Immature natural killer cell (primary cell): ENCODE measurements around the gene APBA2. TPM values are rescaled to one million over a fixed set of nuclear protein-coding genes. Genes with fewer than 3 reads are reported as not detected.
A peak's percentile ranks its signal among the peaks of the same experiment; 100 is the strongest.
"Not testable (repeated sequence)": the region's sequence is repeated elsewhere in the genome, so short reads cannot be mapped to it uniquely, and the experiment has no call there.

Experiments
- DNase-seq, 3 donors: peaks; one replicate each; pipeline ENCODE4 v3.0.0; 2022; ENCODE audit warnings: mixed read lengths in 1 of 3
- H3K27ac Mint-ChIP-seq, 6 donors: one replicate each; pipeline ENCODE4 v1.8.0; 2020; ENCODE audit warnings: mixed read lengths in 6 of 6, mild to moderate bottlenecking in 5 of 6, inconsistent platforms in 4 of 6, moderate library complexity in 3 of 6
- H3K27me3 Mint-ChIP-seq, 3 donors: one replicate each; pipeline ENCODE4 v1.8.0; 2020 to 2021; ENCODE audit warnings: low read depth in 3 of 3, mild to moderate bottlenecking in 3 of 3, mixed read lengths in 3 of 3, moderate library complexity in 3 of 3, inconsistent platforms in 1 of 3
- H3K36me3 Mint-ChIP-seq, 3 donors: one replicate each; pipeline ENCODE4 v1.8.0; 2020; ENCODE audit warnings: mixed read lengths in 3 of 3, inconsistent platforms in 2 of 3, mild to moderate bottlenecking in 2 of 3
- H3K4me1 Mint-ChIP-seq, 2 donors: one replicate each; pipeline ENCODE4 v1.8.0; 2020; ENCODE audit warnings: inconsistent platforms in 2 of 2, mild to moderate bottlenecking in 2 of 2, mixed read lengths in 2 of 2, moderate library complexity in 1 of 2
- H3K4me3 Mint-ChIP-seq, 5 donors: one replicate each; pipeline ENCODE4 v1.8.0; 2020; ENCODE audit warnings: mild to moderate bottlenecking in 5 of 5, mixed read lengths in 5 of 5, inconsistent platforms in 3 of 5, moderate library complexity in 3 of 5
- H3K9me3 Mint-ChIP-seq, 6 donors: one replicate each; pipeline ENCODE4 v1.8.0; 2020; ENCODE audit warnings: mild to moderate bottlenecking in 6 of 6, mixed read lengths in 6 of 6, inconsistent platforms in 4 of 6, moderate library complexity in 3 of 6
- polyA plus RNA-seq, 3 donors: library from polyadenylated mRNA; unstranded; fragments of 300-500 nt; fragmentation: Illumina TruSeq; gene quantifications; one replicate each; pipeline ENCODE4 v1.2.3, GENCODE V29; 2021

Gene APBA2
- polyA plus RNA-seq, 3 donors from 2014 or later: 24.4 to 68.7 (median 25.4) TPM

DNA sequence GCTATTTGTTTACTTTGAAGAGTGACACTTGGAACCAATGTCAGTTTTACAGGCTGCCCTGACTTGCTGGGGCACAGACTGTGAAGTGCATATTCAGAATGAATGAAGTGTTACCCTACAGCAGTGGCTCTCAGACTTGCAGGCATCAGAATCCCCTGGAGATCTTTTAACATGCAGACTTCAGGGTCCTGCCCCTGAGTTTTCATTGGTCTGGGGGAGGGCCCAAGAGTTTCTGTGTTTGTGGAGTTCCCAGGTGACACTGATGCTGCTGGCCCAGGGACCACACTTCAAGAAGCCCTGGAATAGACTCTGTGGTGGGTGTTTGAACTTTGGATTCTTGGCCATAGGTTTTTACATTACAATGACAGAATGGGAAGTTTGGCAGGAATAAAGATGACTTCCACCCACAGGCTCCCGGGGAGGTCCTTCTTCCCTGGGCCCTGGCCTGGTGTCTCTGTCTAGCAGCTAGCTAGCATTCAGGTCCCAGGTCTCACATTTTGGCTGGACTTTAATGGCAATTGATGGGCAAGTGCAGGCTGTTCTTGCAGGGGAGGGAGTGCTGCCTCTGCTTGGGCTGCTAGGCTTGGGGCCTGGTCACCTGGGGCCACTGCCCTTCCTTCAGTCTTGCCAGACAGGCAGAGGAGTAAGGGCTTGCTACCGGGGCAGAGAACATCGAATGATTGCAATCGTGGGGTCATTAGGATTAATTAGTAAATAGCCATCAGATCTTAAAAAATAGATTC lies 149.0 kb downstream of the APBA2 start:
- peaks cover 2 to 4% (median 4%) of the 10 kb centered on the region in 3 donors for H3K27me3 Mint-ChIP-seq
- no peak for DNase-seq
- peaks cover 90 to 93% of the 10 kb centered on the region in 2 donors for H3K4me1 Mint-ChIP-seq
- peak overlapping the region in 1 of 5 donors; percentile 4 for H3K4me3 Mint-ChIP-seq
- peak overlapping the region; percentile 48 to 84 (median 68) for H3K27ac Mint-ChIP-seq
- H3K36me3 Mint-ChIP-seq: peaks cover 3 to 16% (median 4%) of the 10 kb centered on the region in 3 donors
- H3K9me3 Mint-ChIP-seq: peaks cover 0 to 4% (median 2%) of the 10 kb centered on the region in 6 donors

DNA sequence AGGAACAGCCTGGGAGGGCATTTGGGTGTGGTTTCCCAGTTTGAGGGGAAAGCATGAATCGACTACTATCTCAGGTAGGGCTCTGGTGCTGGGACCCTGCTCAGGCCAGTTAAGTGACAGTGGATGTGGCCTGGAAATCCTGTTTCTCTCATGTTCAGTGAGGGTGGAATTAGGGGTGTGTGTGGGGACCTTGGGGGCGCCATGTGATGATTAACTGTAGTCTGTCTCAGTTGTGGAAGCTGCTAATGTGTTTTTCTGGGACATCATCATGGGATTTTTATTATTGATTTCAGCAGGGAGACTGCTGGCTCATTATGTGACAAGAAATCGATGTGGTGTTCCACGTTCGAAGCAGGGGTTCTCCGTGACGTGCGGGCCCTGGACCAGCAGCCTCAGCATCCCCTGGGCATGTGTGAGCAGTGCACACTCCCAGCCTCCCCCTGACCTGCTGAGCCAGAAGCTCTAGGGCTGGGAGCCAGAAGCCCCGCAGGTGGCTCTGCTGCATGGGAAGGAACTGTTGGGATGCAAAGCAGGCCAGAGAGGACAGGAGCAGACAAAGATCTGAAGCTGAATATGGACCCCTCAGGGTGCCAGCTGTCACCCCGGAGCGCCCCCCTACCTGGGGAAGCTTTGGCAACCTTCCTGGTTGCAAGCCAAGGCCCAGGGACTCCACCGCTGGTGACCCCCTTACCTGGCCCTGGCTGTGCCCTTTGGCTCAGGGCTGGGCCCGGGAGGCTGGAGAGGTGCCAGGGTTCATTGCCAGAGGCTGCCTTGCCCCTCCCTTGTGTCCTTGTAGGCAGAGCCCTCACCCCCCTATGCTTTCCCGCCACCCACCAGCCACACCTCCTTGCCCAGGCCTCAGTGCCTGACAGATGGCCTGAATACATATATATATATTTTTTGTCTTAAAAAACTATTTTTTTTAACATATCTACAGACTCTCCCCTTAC lies 149.8 kb downstream of the APBA2 start:
- DNase-seq: no peak
- Mint-ChIP-seq H3K27ac (peak overlapping the region; percentile 48 to 81 (median 68)), H3K9me3 (peaks cover 0 to 4% (median 2%) of the 10 kb centered on the region in 6 donors), H3K4me1 (peaks cover 90 to 94% of the 10 kb centered on the region in 2 donors), H3K4me3 (peak overlapping the region in 2 of 5 donors; percentile 8 to 24), H3K27me3 (peaks cover 2 to 4% (median 4%) of the 10 kb centered on the region in 3 donors), H3K36me3 (peaks cover 3 to 16% (median 4%) of the 10 kb centered on the region in 3 donors)

DNA sequence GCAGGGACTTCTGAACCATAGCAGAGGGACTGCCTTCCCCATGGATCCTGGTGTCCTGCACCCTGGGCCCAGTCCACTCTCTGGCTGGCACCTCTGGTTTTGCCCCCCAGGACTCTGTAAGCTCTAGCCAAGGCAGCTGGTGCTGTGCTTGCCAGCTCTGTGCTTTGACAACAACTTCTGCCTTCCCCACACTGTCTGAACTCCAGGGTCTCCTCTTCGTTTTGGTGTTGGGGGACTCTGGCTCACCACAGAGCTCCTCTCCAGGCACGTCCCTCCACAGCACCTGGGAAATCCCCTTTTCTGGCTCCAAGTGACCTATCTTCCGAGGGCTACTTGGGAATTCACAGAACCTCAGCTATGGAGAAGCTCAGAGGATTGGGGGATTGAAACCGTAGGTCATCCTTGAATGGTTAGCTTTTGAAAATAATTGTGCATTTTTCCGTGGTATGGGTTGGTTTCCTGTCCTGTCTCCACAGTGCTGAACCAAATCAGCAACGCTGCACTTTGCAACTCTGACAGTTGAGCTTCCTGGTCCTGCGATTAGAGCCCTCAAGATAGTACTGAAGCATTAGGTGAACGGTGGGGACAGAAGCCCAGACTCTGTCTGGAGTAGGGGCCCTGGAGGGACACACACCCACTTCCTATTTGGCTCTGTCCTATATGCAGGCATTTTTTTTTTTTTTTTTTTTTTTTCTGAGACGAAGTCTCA lies 152.4 kb downstream of the APBA2 start:
- peak overlapping the region; percentile 73 to 94 (median 90) for H3K27ac Mint-ChIP-seq
- H3K4me1 Mint-ChIP-seq: peaks cover 83 to 86% of the 10 kb centered on the region in 2 donors
- peaks cover 0 to 12% (median 0%) of the 10 kb centered on the region in 3 donors for H3K36me3 Mint-ChIP-seq
- H3K27me3 Mint-ChIP-seq: peaks cover 2 to 6% (median 4%) of the 10 kb centered on the region in 3 donors
- peak overlapping the region; percentile 45 to 79 (median 63) for H3K4me3 Mint-ChIP-seq
- no peaks in the 10 kb centered on the region for H3K9me3 Mint-ChIP-seq
- DNase-seq: peak; percentile 24 to 42 (median 41)

DNA sequence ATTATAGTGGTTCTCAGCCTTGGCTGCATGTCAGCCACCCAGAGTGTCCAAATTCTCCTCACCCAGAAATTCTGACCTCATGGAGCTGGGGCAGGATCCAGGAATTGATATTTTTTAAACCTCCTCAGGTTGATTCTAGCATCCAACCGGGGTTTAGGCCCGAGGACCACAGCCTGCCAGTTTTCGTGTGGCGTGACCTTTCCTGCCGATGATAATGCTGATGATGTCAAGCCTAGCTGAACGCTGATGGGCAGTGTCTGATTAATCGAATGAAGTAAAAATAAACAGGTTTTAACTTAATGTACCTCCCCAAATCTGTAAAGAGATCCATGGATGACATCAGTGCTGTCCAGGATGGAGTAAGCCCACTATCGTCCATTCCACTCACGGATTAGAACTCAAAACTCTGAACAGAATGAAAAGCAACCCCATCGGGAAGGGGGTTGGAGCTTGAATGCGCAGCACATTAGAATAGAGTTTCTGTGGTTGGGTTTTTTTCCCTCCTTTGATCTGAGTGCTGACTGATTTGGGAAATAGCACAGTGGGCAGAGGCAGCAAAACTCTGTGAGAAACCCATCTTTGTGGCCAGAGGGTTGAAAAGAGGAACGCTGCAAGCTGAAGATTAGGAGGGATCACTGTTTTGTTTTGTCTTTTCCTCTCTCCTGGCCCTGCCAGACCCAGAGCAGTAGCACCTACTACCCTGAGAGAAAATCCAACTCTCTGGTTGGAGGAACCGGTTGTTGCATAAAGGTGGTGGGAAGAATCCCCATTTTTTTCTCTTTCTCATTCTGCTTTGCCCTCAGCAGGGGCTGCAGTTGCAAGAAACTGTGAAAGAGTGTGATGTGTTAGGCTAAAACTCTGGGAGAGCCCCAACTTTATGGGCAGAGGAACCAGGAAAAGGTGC lies 153.9 kb downstream of the APBA2 start:
- H3K36me3 Mint-ChIP-seq: peaks cover 0 to 4% (median 0%) of the 10 kb centered on the region in 3 donors

DNA sequence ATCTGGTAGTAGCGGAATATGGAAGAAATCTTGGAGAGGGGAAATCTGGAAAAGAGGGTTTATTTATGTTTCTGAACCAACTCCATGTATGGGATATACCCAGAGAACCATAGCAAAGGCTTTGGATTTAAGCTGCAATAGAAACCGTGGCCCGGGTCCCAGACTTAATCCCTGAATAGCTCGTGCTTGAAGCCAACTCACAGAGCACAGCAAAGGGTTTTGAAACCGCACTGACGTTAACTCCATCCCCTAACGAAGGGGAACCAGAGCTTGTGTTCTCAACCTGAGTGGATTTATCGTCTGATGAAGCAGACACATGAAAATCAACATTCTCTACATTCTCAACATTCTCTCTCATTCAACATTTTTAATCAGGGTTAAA lies 154.6 kb downstream of the APBA2 start:
- peak overlapping the region in 3 of 5 donors; percentile 15 to 63 (median 30) for H3K4me3 Mint-ChIP-seq
- H3K4me1 Mint-ChIP-seq: peaks cover 77 to 86% of the 10 kb centered on the region in 2 donors
- no peaks in the 10 kb centered on the region for H3K9me3 Mint-ChIP-seq
- peak overlapping the region; percentile 77 to 94 (median 86) for H3K27ac Mint-ChIP-seq
- peaks cover 0 to 6% (median 0%) of the 10 kb centered on the region in 3 donors for H3K27me3 Mint-ChIP-seq
- H3K36me3 Mint-ChIP-seq: no peaks in the 10 kb centered on the region
- DNase-seq: no peak

More for the DNA sequence above, 153.9 kb downstream of the APBA2 start:
- DNase-seq: no peak
- Mint-ChIP-seq H3K9me3 (no peaks in the 10 kb centered on the region), H3K27ac (peak overlapping the region; percentile 77 to 94 (median 86)), H3K4me3 (peak overlapping the region; percentile 30 to 72 (median 54)), H3K4me1 (peaks cover 80 to 87% of the 10 kb centered on the region in 2 donors), H3K27me3 (peaks cover 0 to 6% (median 3%) of the 10 kb centered on the region in 3 donors)

DNA sequence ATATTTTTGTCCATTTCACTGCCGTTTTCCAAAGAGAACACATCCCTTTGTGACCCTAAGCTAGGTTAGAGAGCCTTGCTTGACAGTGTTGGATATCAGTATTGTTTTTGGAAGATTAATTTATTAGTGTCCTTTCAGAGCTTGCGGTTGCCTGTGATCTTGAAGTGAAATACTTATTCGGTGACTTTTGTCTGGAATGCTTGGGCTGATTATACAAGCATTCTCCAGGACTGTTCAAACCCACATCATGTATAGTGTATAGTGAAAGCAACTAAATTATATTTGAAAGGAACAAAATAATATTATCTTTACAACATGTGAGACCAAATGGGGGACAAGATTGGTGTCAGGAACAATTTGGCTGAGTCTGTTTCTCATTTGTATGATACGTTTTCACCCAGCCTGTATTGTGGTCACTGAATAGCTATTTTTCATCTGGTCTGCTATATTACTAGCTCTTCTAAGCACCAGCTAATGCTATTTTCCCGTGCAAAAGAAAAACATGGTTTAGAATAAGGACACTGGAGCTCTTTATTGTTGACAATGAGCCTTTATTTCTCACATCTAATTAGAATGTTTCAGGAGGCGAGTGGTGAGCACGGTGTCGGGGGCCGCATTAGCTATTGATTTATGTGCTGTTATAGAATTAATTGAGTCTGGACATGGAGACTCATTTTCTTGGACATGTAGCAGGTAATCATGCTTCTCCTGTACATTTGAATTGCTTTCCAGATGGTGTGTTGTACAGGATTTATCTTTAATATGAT lies 158.1 kb downstream of the APBA2 start:
- DNase-seq: no peak
- Mint-ChIP-seq H3K36me3 (no peaks in the 10 kb centered on the region), H3K27me3 (peaks cover 0 to 2% (median 1%) of the 10 kb centered on the region in 3 donors), H3K4me3 (no peak overlapping the region), H3K27ac (peak overlapping the region in 4 of 6 donors; percentile 14 to 77 (median 54)), H3K4me1 (peaks cover 71 to 81% of the 10 kb centered on the region in 2 donors), H3K9me3 (no peaks in the 10 kb centered on the region)

DNA sequence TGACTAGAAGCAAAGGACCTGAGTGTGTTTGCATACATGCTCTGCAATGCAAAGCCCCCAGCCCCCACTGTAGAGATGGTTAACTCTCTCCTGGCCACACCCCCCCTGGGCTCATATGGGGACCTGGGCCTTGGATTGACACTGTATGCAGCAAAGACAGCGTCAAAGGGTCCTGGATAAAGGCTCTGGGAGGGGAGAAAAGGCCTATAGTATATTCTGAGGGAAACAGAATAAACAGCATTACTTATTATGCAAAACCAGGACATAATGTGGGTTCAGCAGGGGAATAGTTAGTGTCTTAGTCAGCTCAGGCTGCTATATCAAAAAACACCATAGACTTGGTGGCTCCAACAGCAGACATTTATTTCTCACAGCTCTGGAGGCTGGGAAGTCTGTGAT lies 158.7 kb downstream of the APBA2 start:
- no peak for DNase-seq
- no peaks in the 10 kb centered on the region for H3K36me3 Mint-ChIP-seq
- no peaks in the 10 kb centered on the region for H3K9me3 Mint-ChIP-seq
- peak overlapping the region in 3 of 6 donors; percentile 14 to 80 (median 58) for H3K27ac Mint-ChIP-seq
- peaks cover 0 to 2% (median 1%) of the 10 kb centered on the region in 3 donors for H3K27me3 Mint-ChIP-seq
- H3K4me1 Mint-ChIP-seq: peaks cover 69 to 81% of the 10 kb centered on the region in 2 donors
- peak overlapping the region in 1 of 5 donors; percentile 40 for H3K4me3 Mint-ChIP-seq

DNA sequence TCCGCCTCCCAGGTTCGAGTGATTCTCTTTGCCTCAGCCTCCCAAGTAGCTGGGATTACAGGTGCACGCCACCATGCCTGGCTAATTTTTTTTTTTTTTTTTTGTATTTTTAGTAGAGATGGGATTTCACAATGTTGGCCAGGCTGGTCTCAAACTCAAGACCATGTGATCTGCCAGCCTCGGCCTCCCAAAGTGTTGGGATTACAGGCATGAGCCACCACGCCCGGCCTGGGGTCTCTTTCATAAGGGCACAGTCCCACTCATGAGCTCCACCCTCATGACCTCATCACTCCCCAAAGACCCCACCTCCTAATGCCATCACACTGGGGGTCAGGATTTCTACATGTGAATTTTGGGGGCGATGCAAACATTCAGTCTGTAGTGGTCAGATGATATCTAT lies 159.4 kb downstream of the APBA2 start:
- H3K27ac Mint-ChIP-seq: peak overlapping the region in 5 of 6 donors; percentile 71 to 87 (median 84)
- H3K36me3 Mint-ChIP-seq, H3K9me3 Mint-ChIP-seq, DNase-seq, H3K27me3 Mint-ChIP-seq: not testable (repeated sequence)
- H3K4me1 Mint-ChIP-seq: peaks cover 69 to 81% of the 10 kb centered on the region in 2 donors
- peak overlapping the region in 3 of 5 donors; percentile 2 to 38 (median 29) for H3K4me3 Mint-ChIP-seq

DNA sequence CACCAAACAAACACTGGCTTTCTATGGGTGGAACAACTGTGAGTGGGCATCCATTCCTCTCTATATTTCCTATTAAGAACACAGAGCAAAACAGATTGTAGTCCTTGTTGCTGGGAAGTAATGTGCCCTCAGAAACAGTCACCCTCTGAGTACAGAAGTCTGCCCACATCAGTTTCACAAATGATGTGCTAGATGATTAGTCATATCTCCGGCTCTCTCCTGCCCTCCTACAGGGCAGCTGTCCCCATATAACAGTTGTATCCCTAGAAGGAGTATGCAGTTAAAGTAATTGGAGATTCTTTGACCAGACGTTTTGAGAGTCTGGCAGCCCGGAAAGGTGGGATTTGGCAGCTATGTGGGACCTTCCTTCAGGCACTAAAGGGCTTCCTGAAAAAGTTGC lies 159.9 kb downstream of the APBA2 start:
- peak in 2 of 3 donors; percentile 19 to 33 for DNase-seq
- Mint-ChIP-seq H3K27ac (peak overlapping the region; percentile 65 to 87 (median 82)), H3K4me3 (peak overlapping the region in 3 of 5 donors; percentile 2 to 38 (median 29)), H3K4me1 (peaks cover 69 to 81% of the 10 kb centered on the region in 2 donors), H3K27me3 (peaks cover 0 to 2% (median 1%) of the 10 kb centered on the region in 3 donors), H3K9me3 (no peaks in the 10 kb centered on the region), H3K36me3 (no peaks in the 10 kb centered on the region)

DNA sequence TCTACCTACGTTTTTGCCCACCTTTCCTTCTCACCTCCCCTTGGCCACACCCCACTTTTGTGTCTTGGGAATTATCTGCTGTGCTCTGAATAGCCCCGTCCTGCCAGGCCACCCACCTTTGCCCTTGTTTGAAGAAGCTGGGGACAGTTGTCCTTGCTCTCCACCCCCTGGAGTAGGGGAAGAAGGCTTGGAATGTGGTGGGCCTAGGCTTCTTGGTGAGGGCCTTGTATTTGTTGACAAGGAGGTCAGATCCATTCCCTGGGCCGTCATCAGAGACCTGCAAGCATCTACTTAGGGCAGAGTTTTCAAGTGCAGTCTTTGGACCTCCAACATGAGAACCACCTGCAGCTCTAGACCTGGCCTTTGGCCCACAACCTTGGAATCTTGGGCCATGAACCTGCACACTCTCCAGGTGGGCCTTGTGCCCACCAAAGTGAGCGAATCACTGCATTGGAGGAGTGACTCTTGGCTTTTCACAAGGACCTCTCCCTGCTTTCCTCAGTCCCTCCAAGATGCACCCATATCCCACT lies 160.6 kb downstream of the APBA2 start:
- Mint-ChIP-seq H3K9me3 (no peaks in the 10 kb centered on the region), H3K27ac (peak overlapping the region; percentile 65 to 87 (median 82)), H3K36me3 (no peaks in the 10 kb centered on the region), H3K4me3 (no peak overlapping the region), H3K27me3 (peaks cover 0 to 2% (median 0%) of the 10 kb centered on the region in 3 donors), H3K4me1 (peaks cover 71 to 84% of the 10 kb centered on the region in 2 donors)
- no peak for DNase-seq

DNA sequence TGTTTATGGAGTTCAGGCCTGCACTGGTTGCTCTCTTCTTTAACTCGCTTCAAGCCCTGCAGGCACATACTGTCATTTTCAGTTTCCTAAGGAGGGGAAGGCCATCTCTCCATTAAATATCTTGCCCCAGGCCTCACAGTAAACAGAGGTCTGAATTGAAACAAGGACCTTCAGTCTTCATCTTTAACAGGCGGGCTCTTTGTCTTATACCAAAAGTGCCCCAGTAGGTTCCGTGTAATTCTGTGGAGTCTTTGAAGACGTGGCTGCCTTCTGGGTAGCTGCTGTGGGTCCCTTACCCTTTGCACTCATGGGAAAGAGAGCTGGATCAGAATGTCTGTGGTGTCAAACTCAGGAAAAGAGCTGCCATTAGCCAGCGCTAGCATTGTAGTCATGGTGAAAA lies 161.2 kb downstream of the APBA2 start:
- H3K9me3 Mint-ChIP-seq: no peaks in the 10 kb centered on the region
- H3K27me3 Mint-ChIP-seq: peaks cover 0 to 2% (median 0%) of the 10 kb centered on the region in 3 donors
- no peak overlapping the region for H3K4me3 Mint-ChIP-seq
- no peaks in the 10 kb centered on the region for H3K36me3 Mint-ChIP-seq
- H3K27ac Mint-ChIP-seq: peak overlapping the region in 4 of 6 donors; percentile 79 to 87 (median 82)
- H3K4me1 Mint-ChIP-seq: peaks cover 77 to 89% of the 10 kb centered on the region in 2 donors
- DNase-seq: no peak
